AG04450 (cell line): ENCODE results near the gene SMIM21. TPM values are rescaled to one million over a fixed set of nuclear protein-coding genes. Genes with fewer than 3 reads are reported as not detected.

Experiments used
- CTCF ChIA-PET: fragments of 300-600, 350-600 bp; formaldehyde crosslinking; extraction: SDS; loops from one replicate; lab custom pipeline; 2022; ENCODE audit warnings: antibody characterized with exemption, inconsistent platforms; lab: Charles Lee
- POLR2A ChIA-PET: fragments of 350-600 bp; formaldehyde crosslinking; extraction: SDS; loops from one replicate; lab custom pipeline; 2021; ENCODE audit warnings: antibody characterized with exemption, inconsistent platforms; lab: Yijun Ruan, JAX
- DNase-seq: peaks from one replicate; pipeline ENCODE4 v3.0.0-alpha.2; 2011; ENCODE audit warnings: low read depth, low spot score
- H3K27ac ChIP-seq: one replicate; pipeline ENCODE4 v1.5.1; 2012; ENCODE audit warnings: low read depth, low read length, control low read depth
- H3K27me3 ChIP-seq: one replicate; pipeline ENCODE4 v1.6.0; 2012; ENCODE audit warnings: low read length; ENCODE audit not compliant: control insufficient read depth, insufficient read depth
- H3K4me3 ChIP-seq: 2 replicates; pipeline ENCODE4 v1.5.1; 2011; ENCODE audit warnings: mild to moderate bottlenecking, low read depth, low read length, control low read depth
- H3K9me3 ChIP-seq: 2 replicates; pipeline ENCODE4 v1.5.1; 2012; ENCODE audit warnings: low read length; ENCODE audit not compliant: control insufficient read depth, insufficient read depth
- polyA minus RNA-seq: library from RNA; depleted of rRNA, polyadenylated mRNA; stranded (reverse); fragments of >200 nt; gene quantifications from 2 replicates; pipeline ENCODE4 v1.2.3, GENCODE V29; 2011; rRNA and poly(A)+ RNA removed
- polyA plus RNA-seq: library from polyadenylated mRNA; depleted of rRNA; stranded (reverse); fragments of >200 nt; gene quantifications from 2 replicates; pipeline ENCODE4 v1.2.3, GENCODE V29; 2011; rRNA removed
- TF ChIP-seq, protein P1 (sequence below): IDR thresholded peaks from 2 replicates; pipeline ENCODE4 v1.5.1; 2011; ENCODE audit warnings: low read depth, low read length, control low read depth, inconsistent platforms

SMIM21 gene
- polyA plus RNA-seq, result not detected in 2 replicates
- polyA minus RNA-seq, result not detected in 2 replicates

DNA sequence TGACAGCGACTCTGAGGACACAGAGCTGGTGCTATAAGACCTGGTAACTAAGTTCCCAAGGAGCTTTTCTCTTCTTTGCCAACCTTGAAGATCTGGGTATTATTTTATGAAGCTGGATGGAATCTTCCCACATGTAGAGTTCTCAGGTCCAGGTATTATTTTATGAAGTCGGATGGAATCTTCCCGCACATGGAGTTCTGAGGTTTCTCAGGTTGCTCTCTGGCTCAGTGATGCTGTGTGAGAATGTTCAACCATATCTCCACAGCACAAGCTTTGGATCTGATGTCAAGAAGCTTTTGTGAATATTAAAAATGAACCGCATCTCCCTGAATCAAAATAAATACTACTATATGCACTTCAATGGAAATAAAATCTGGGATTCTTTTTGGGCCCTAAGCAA, at the start of gene SMIM21:
Gene SMIM21, minus strand, starts transcription at position 101 of the 400 bp plus-strand sequence. CDS start 140 bp downstream, outside the sequence.
- Histone ChIP-seq H3K27ac (no peak within 1 kb of the TSS), H3K9me3 (no peaks in the 10 kb centered on the region), H3K27me3 (peaks cover 8% of the 10 kb centered on the region), H3K4me3 (no peak within 1 kb of the TSS)
- TF ChIP-seq, protein P1, sequence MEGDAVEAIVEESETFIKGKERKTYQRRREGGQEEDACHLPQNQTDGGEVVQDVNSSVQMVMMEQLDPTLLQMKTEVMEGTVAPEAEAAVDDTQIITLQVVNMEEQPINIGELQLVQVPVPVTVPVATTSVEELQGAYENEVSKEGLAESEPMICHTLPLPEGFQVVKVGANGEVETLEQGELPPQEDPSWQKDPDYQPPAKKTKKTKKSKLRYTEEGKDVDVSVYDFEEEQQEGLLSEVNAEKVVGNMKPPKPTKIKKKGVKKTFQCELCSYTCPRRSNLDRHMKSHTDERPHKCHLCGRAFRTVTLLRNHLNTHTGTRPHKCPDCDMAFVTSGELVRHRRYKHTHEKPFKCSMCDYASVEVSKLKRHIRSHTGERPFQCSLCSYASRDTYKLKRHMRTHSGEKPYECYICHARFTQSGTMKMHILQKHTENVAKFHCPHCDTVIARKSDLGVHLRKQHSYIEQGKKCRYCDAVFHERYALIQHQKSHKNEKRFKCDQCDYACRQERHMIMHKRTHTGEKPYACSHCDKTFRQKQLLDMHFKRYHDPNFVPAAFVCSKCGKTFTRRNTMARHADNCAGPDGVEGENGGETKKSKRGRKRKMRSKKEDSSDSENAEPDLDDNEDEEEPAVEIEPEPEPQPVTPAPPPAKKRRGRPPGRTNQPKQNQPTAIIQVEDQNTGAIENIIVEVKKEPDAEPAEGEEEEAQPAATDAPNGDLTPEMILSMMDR, result no peak
- POLR2A ChIA-PET, result no interaction called here
- no peak for DNase-seq
- CTCF ChIA-PET, result interaction anchor here (1.0 kb wide), 1 partner anchor 15 kb away, joined by 3 read pairs; no protein-coding TSS in a partner anchor

DNA sequence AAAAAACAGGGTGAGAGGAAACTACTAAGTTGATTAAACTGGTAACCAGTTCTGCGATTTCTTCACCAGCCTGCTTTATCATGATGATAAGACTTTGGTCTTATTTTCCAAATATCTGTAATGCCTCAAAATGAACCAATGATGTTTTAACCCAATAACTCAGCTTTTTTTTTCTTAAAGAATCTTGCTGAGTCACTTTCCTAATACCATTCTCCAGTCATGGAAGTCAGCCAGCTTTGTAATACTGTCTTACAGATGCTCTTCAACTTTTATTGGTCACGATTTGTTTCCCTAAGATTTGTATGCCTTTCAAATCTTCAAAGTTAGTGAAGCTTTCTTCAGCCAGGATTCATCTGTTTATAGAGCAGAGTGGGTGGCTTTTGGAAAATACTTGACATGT, 47.7 kb upstream of the SMIM21 start:
- H3K4me3 ChIP-seq, result no peak overlapping the region
- CTCF ChIA-PET, result interaction anchor here (0.6 to 1.5 kb wide), 4 partner anchors 10 to 570 kb away, joined by 4 to 5 read pairs (median 4); no protein-coding TSS in a partner anchor
- H3K27me3 ChIP-seq, result no peaks in the 10 kb centered on the region
- POLR2A ChIA-PET, result interaction anchor here (0.7 kb wide), 1 partner anchor 24 kb away, joined by 6 read pairs; no protein-coding TSS in a partner anchor
- TF ChIP-seq, protein P1, result no peak
- H3K9me3 ChIP-seq, result peaks cover 2% of the 10 kb centered on the region; the same call in 1 of the 2 replicates
- DNase-seq, result peak; percentile 70
- H3K27ac ChIP-seq, result peak overlapping the region; percentile 54

DNA sequence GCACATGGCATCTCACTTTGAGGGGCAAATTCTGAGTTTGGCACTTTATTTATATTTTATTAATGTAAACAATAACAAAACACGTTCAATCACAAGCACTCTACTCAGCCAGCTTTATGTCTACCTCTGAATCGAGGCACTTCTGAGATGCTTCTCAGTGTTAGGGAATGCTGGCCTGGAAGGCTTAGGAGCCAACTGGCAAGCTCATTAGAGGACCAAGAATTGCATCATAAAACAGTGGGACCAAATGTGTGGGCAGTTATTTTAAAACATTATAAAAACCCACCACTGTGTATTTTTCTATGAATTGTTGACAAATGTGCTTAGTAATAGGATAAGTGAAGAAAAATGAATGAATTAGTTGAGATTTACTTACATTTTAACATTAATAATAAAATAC, 46.8 kb upstream of the SMIM21 start:
- Histone ChIP-seq H3K27me3 (no peaks in the 10 kb centered on the region), H3K27ac (no peak overlapping the region), H3K9me3 (peaks cover 2% of the 10 kb centered on the region; the same call in 1 of the 2 replicates), H3K4me3 (no peak overlapping the region)
- ChIA-PET POLR2A (no interaction called here), CTCF (interaction anchor here (0.6 kb wide), 1 partner anchor 569 kb away, joined by 4 read pairs; no protein-coding TSS in a partner anchor)
- DNase-seq, result no peak
- TF ChIP-seq, protein P1, result no peak

DNA sequence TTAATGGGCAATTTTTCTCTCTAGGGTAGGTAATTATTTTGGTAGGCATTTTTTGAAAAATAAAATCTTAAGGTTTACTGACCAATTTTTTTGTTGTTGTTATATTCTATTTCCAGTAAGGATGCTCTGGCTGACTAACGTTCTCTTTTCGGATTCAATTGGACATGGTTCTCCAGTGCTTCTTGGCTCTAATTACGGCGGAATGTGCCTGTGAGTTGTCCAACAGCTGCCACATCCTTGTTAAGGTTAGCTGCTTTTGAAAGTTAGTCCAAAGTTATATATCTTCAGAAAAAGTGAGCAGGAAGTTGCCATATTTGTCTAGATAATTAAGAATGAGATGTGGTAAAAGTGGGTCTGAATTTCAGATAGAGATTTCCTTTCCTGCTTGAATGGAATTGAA, 45.8 kb upstream of the SMIM21 start:
- Histone ChIP-seq H3K4me3 (no peak overlapping the region), H3K27ac (no peak overlapping the region), H3K9me3 (peaks cover 2% of the 10 kb centered on the region; the same call in 1 of the 2 replicates), H3K27me3 (no peaks in the 10 kb centered on the region)
- DNase-seq, result no peak
- ChIA-PET CTCF (interaction anchor here (0.8 kb wide), 1 partner anchor 32 kb away, joined by 3 read pairs; no protein-coding TSS in a partner anchor), POLR2A (no interaction called here)
- TF ChIP-seq, protein P1, result no peak

DNA sequence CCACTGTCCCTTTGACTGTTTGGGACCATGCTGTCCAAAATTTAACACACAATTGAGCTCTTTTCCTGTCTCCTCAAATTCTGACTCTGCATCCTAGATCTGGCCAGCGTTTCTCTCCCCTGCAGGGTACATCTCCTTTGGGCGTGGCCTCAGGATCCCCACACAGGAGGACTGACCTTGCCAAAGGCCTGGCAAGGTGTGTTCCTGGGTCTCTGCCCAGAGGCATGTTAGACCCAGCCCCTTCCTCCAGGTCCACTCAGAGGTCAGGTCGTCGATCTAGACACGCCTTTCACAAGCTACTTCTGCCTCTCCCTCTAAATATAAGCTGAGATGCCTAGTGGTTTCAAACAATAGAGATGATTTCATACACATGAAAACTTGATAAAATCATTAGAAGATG, 45.4 kb upstream of the SMIM21 start:
- H3K9me3 ChIP-seq, result peaks cover 2% of the 10 kb centered on the region; the same call in 1 of the 2 replicates
- H3K27ac ChIP-seq, result no peak overlapping the region
- no peaks in the 10 kb centered on the region for H3K27me3 ChIP-seq
- ChIA-PET CTCF (interaction anchor here (0.8 kb wide), 1 partner anchor 31 kb away, joined by 3 read pairs; no protein-coding TSS in a partner anchor), POLR2A (no interaction called here)
- TF ChIP-seq, protein P1, result no peak
- DNase-seq, result no peak
- no peak overlapping the region for H3K4me3 ChIP-seq
